ENCODE data around the gene MED27. TPM values are rescaled to one million over a fixed set of nuclear protein-coding genes. Genes with fewer than 3 reads are reported as not detected.

The MED27 gene
- total and polyA plus RNA-seq, 9 of the 15 experiments (the other 6 are each of a cell fraction or from before 2014, with no cell fraction given): 24.4 to 91.0 (median 36.1) TPM

DNA sequence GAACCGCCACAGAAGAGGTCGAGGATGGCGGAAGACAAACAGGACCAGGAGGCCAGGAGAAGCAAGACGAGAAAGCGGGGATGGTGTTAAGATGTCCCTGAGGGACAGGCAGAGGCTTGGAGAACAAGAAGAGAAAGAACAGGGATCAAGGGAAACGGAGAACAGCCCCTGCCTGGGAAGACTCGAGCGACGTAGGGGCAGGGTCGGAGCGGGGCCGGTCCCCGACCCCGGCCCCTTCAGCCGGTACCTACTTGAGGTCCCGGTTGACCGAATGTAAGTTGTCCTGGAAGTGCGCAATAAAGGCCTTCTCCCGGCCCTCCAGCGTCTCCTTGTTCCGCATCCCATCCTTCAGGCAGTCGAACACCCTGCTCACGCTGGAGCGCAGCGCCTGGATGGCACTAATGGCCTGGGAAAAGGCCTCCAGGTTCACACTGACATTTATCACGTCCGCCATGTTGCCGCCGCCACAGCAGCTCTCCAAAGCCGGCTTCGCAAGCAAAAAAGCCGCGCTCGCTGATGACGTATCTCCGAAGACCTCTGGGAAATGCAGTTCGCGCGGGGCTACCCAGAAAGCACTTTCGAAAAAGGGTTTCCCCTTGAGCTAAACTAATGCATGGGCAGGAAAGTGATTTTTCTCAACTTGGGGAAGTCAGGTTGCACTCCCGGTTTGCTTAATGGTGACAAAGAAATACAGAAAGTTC, at the start of gene MED27 (continued):
- TF ChIP-seq ZNF592 (IDR thresholded peaks at IDR 0.05) (no peak), LCOR (CRISPR knock-in tag; IDR thresholded peaks at IDR 0.05) (0 out of 2 replicates have a peak, but pooled peaks have one; percentile 36), ZNF639 (CRISPR knock-in tag; conservative IDR thresholded peaks at IDR 0.05 in 1 of 2, IDR thresholded peaks at IDR 0.05 in 1 of 2) (no peak; a peak in 1 of 4 replicates), NFATC3 (IDR thresholded peaks at IDR 0.05) (no peak), FOXK2 (conservative IDR thresholded peaks at IDR 0.05 in 1 of 2, IDR thresholded peaks at IDR 0.05 in 1 of 2; ENCODE audit: low read depth in 2 of 2) (peak; percentile 83 to 88), ARID1B (IDR thresholded peaks at IDR 0.05) (no peak), CHCHD3 (CRISPR knock-in tag; IDR thresholded peaks at IDR 0.05) (no peak), KDM1A (IDR thresholded peaks at IDR 0.05) (no peak), ZFP36 (IDR thresholded peaks at IDR 0.05; ENCODE audit: low read depth, low read length, partially characterized antibody) (no peak), GABPB1 (CRISPR knock-in tag; IDR thresholded peaks at IDR 0.05) (peak; percentile 47; the same call in 1 of the 2 replicates), SP1 (CRISPR knock-in tag; IDR thresholded peaks at IDR 0.05) (0 out of 2 replicates have a peak, but pooled peaks have one; percentile 24)
- TF ChIP-seq, protein P1, sequence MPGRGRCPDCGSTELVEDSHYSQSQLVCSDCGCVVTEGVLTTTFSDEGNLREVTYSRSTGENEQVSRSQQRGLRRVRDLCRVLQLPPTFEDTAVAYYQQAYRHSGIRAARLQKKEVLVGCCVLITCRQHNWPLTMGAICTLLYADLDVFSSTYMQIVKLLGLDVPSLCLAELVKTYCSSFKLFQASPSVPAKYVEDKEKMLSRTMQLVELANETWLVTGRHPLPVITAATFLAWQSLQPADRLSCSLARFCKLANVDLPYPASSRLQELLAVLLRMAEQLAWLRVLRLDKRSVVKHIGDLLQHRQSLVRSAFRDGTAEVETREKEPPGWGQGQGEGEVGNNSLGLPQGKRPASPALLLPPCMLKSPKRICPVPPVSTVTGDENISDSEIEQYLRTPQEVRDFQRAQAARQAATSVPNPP (IDR thresholded peaks at IDR 0.05; ENCODE audit: borderline replicate concordance, insufficient read depth, insufficient read length): no peak
- TF ChIP-seq, protein P2, sequence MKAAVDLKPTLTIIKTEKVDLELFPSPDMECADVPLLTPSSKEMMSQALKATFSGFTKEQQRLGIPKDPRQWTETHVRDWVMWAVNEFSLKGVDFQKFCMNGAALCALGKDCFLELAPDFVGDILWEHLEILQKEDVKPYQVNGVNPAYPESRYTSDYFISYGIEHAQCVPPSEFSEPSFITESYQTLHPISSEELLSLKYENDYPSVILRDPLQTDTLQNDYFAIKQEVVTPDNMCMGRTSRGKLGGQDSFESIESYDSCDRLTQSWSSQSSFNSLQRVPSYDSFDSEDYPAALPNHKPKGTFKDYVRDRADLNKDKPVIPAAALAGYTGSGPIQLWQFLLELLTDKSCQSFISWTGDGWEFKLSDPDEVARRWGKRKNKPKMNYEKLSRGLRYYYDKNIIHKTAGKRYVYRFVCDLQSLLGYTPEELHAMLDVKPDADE (conservative IDR thresholded peaks at IDR 0.05; ENCODE audit: control insufficient read depth, low read depth, low read length): peak; percentile 89

All from K562 (cell line).